ENCODE results near the gene CPOX. TPM values are rescaled to one million over a fixed set of nuclear protein-coding genes. Genes with fewer than 3 reads are reported as not detected.
"Not testable (repeated sequence)": the region's sequence is repeated elsewhere in the genome, so short reads cannot be mapped to it uniquely, and the experiment has no call there.

CPOX gene
- total RNA-seq (2021), result 22.7 and 24.7 TPM in 2 replicates
- long read RNA-seq, partial matches to known transcripts, result 2 of 4 reads
- long read RNA-seq, other reads (novel, unspliced or antisense), result 0 of 4 reads

DNA sequence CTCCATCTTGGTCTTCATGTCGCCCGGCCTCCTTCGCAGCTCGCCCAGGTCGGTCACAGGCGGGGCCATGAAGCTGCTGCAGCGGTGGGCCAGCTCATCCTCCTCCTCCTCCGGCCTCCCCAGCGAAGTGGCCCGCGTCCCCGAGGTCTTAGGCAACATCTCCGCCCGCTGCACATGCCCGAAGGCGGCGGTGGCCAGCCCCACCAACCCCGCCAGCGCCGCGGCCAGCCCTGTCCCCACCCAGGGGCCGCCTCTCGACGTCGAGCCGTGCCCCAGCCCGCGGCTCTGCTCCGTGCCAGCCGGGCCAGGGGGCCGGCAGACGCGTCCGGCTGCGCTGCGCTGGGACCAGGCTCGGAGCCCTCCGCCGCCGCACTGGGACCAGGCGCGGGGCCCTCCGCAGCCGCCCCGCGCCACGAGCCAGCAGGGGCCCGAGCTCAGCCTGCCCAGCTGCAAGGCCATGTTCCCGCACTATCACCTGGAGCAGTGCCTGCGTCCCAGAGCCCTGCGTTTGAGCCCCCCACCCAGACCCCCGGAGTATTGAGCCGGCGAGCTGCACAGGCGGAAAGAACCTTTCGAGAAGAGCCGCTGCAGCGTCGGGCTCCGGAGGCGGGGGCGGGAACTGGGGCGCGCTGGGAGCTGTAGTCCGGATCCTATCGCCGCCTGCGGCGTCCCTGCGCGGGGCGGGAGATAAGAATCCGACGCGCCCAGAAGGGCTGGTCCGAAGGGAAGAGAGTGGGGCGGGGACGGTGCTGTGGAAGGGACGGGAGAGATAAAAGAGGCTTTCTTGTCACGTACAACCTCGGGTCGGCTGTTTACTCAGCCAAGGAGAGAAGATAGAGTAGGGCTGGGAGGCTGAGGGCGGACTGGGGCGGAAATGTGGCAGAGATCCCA is at the start of gene CPOX:
Gene CPOX (minus strand): TSS at position 566 of the 891 bp plus-strand sequence. CDS start 107 bp downstream, at position 459.
- Mint-ChIP-seq H3K27me3 (ENCODE audit: low read depth) (no peaks in the 10 kb centered on the region; the same call in 1 of the 2 replicates), H3K4me1 (peaks cover 24 to 27% of the 10 kb centered on the region in 2 experiments), H3K27ac (peak within 1 kb of the TSS; percentile 89 to 95 (median 92)), H3K9me3 (no peaks in the 10 kb centered on the region; a peak in 1 of 5 replicates), H3K4me3 (peak within 1 kb of the TSS; percentile 95 to 97), H3K36me3 (ENCODE audit: insufficient read depth in 1 of 3, low read depth in 3 of 3) (peaks cover 15 to 25% (median 25%) of the 10 kb centered on the region in 3 experiments; a peak in 6 of 7 replicates)
- no peak within 1 kb of the TSS for H2BK12ac ChIP-seq (ENCODE audit: insufficient read length, low read depth, low read length)
- no peak within 1 kb of the TSS for H2BK120ac ChIP-seq (ENCODE audit: low read depth, low read length, poor library complexity, severe bottlenecking)
- H3K9ac ChIP-seq (ENCODE audit: extremely low read depth, insufficient read length, low read length), result peak within 1 kb of the TSS; percentile 72
- no peak within 1 kb of the TSS for H3K27ac ChIP-seq (ENCODE audit: insufficient read length, low read depth, low read length)
- no peak within 1 kb of the TSS for H4K5ac ChIP-seq (ENCODE audit: insufficient read length, low read depth, low read length)
- H3K79me2 ChIP-seq (ENCODE audit: insufficient read depth, low read length), result no peaks in the 10 kb centered on the region
- H4K91ac ChIP-seq (ENCODE audit: insufficient read length, low read depth, low read length), result no peak within 1 kb of the TSS
- H3T11ph ChIP-seq (ENCODE audit: low read length), result no peak within 1 kb of the TSS
- H3K79me1 ChIP-seq (ENCODE audit: insufficient read depth, low read depth, low read length, poor library complexity, severe bottlenecking), result no peaks in the 10 kb centered on the region
- TF ChIP-seq, protein P1, sequence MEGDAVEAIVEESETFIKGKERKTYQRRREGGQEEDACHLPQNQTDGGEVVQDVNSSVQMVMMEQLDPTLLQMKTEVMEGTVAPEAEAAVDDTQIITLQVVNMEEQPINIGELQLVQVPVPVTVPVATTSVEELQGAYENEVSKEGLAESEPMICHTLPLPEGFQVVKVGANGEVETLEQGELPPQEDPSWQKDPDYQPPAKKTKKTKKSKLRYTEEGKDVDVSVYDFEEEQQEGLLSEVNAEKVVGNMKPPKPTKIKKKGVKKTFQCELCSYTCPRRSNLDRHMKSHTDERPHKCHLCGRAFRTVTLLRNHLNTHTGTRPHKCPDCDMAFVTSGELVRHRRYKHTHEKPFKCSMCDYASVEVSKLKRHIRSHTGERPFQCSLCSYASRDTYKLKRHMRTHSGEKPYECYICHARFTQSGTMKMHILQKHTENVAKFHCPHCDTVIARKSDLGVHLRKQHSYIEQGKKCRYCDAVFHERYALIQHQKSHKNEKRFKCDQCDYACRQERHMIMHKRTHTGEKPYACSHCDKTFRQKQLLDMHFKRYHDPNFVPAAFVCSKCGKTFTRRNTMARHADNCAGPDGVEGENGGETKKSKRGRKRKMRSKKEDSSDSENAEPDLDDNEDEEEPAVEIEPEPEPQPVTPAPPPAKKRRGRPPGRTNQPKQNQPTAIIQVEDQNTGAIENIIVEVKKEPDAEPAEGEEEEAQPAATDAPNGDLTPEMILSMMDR (conservative IDR thresholded peaks at IDR 0.05), result no peak
- no peak within 1 kb of the TSS for H4K8ac ChIP-seq (replicated peaks; ENCODE audit: insufficient read length, low read depth, low read length)
- H3K4ac ChIP-seq (ENCODE audit: low read depth, low read length), result no peak within 1 kb of the TSS
- H4K20me1 ChIP-seq (ENCODE audit: control insufficient read depth, insufficient read depth, insufficient read length), result no peaks in the 10 kb centered on the region
- no peaks in the 10 kb centered on the region for H3K27me3 ChIP-seq (ENCODE audit: insufficient read depth, low read length)
- H3K56ac ChIP-seq (ENCODE audit: insufficient read length, low read depth, low read length), result no peak within 1 kb of the TSS
- H3K4me2 ChIP-seq (ENCODE audit: insufficient read depth, insufficient read length, low read length), result peak within 1 kb of the TSS; percentile 89
- H2BK5ac ChIP-seq (ENCODE audit: insufficient read length, low read length), result no peak within 1 kb of the TSS
- no peaks in the 10 kb centered on the region for H3K9me3 ChIP-seq (ENCODE audit: control insufficient read depth, low read depth, low read length)
- H3K18ac ChIP-seq (ENCODE audit: insufficient read length, low read depth, low read length), result peak within 1 kb of the TSS; percentile 22
- no peak within 1 kb of the TSS for H2AK5ac ChIP-seq (ENCODE audit: insufficient read length, low read length)
- H3K14ac ChIP-seq (ENCODE audit: insufficient read depth, low read length), result peak within 1 kb of the TSS; percentile 92
- DNase-seq, result peak; percentile 88
- peak within 1 kb of the TSS; percentile 86 for H2AFZ ChIP-seq (ENCODE audit: low read length)
- WGBS (ENCODE audit: extremely low coverage, insufficient read length, low lambda C conversion rate), result no CpG with 5 or more reads among the region's 84 CpGs
- H3K23me2 ChIP-seq (ENCODE audit: insufficient read length, low read depth, low read length, poor library complexity, severe bottlenecking), result peaks cover 7% of the 10 kb centered on the region
- H2BK20ac ChIP-seq (ENCODE audit: low read depth, low read length, poor library complexity, severe bottlenecking), result no peak within 1 kb of the TSS
- H3K23ac ChIP-seq (ENCODE audit: insufficient read length, low read depth, low read length), result no peak within 1 kb of the TSS
- H3K4me1 ChIP-seq (ENCODE audit: insufficient read depth, low read length), result no peaks in the 10 kb centered on the region
- no peak within 1 kb of the TSS for H2BK15ac ChIP-seq (ENCODE audit: low read depth, low read length)

DNA sequence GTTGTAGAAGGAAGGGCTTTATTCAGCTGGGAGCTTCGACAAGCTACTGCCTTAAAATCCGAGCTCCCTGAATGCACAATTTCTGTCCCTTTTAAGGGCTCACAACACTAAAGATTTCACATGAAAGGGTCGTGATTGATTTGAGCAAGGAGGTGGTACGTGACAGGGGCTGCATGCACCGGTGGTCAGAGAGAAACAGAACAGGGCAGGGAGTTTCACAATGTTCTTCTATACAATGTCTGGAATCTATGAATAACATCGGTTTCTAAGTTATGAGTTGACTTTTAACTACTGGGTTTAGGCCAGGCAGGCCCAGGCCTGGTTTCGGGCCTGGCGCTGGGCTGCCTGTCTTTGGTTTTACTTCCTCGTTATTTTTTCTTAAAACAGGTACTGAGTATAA is 49.4 kb upstream of the CPOX start:
- no CpG with 5 or more reads among the region's 9 CpGs for WGBS (ENCODE audit: extremely low coverage, insufficient read length, low lambda C conversion rate)

More for the DNA sequence above, 49.4 kb upstream of the CPOX start:
- not testable (repeated sequence) for H4K5ac ChIP-seq (ENCODE audit: insufficient read length, low read depth, low read length); H2BK15ac ChIP-seq (ENCODE audit: low read depth, low read length); H3K4me1 ChIP-seq (ENCODE audit: insufficient read depth, low read length); H3K23ac ChIP-seq (ENCODE audit: insufficient read length, low read depth, low read length); H3K36me3 Mint-ChIP-seq (ENCODE audit: insufficient read depth in 1 of 3, low read depth in 3 of 3); H3K79me2 ChIP-seq (ENCODE audit: insufficient read depth, low read length); H3K56ac ChIP-seq (ENCODE audit: insufficient read length, low read depth, low read length); H4K20me1 ChIP-seq (ENCODE audit: control insufficient read depth, insufficient read depth, insufficient read length); H2AK5ac ChIP-seq (ENCODE audit: insufficient read length, low read length); H3K9ac ChIP-seq (ENCODE audit: extremely low read depth, insufficient read length, low read length); H3K9me3 Mint-ChIP-seq; H3K23me2 ChIP-seq (ENCODE audit: insufficient read length, low read depth, low read length, poor library complexity, severe bottlenecking); H2BK5ac ChIP-seq (ENCODE audit: insufficient read length, low read length); H2BK20ac ChIP-seq (ENCODE audit: low read depth, low read length, poor library complexity, severe bottlenecking); H3K79me1 ChIP-seq (ENCODE audit: insufficient read depth, low read depth, low read length, poor library complexity, severe bottlenecking); H3K4me1 Mint-ChIP-seq; DNase-seq; H2BK120ac ChIP-seq (ENCODE audit: low read depth, low read length, poor library complexity, severe bottlenecking); H3K27me3 Mint-ChIP-seq (ENCODE audit: low read depth); H3K27me3 ChIP-seq (ENCODE audit: insufficient read depth, low read length); H3K18ac ChIP-seq (ENCODE audit: insufficient read length, low read depth, low read length); H3K9me3 ChIP-seq (ENCODE audit: control insufficient read depth, low read depth, low read length); H4K91ac ChIP-seq (ENCODE audit: insufficient read length, low read depth, low read length); H3K27ac ChIP-seq (ENCODE audit: insufficient read length, low read depth, low read length); H2AFZ ChIP-seq (ENCODE audit: low read length); H3K4ac ChIP-seq (ENCODE audit: low read depth, low read length); H3K14ac ChIP-seq (ENCODE audit: insufficient read depth, low read length); H4K8ac ChIP-seq (replicated peaks; ENCODE audit: insufficient read length, low read depth, low read length); H2BK12ac ChIP-seq (ENCODE audit: insufficient read length, low read depth, low read length); H3K4me2 ChIP-seq (ENCODE audit: insufficient read depth, insufficient read length, low read length); H3T11ph ChIP-seq (ENCODE audit: low read length); H3K4me3 Mint-ChIP-seq
- 0 out of 7 replicates have a peak overlapping the region, but pooled peaks of 1 of the 3 experiments have one; percentile 52 for H3K27ac Mint-ChIP-seq

Measured in H9 (cell line).